Calu3 (cell line): Measurements from ENCODE around the gene EPX. TPM values are rescaled to one million over a fixed set of nuclear protein-coding genes. Genes with fewer than 3 reads are reported as not detected.

Experiments
- BruUV-seq: library from RNA; stranded (reverse); fragments of 400-500 nt; replicated peaks from 2 replicates; lab custom pipeline; 2021; lab: Mats Ljungman, UMichigan
- CTCF ChIA-PET: fragments of 300-600 bp; sonication (Branson Sonifier 250); formaldehyde crosslinking; loops from one replicate; lab custom pipeline; 2022; ENCODE audit warnings: antibody characterized with exemption; lab: Charles Lee
- DNase-seq: peaks from one replicate; pipeline ENCODE4 v3.0.0; 2022
- H3K27ac Mint-ChIP-seq: one replicate; pipeline ENCODE4 v1.8.0; 2022; ENCODE audit warnings: mixed read lengths; ENCODE audit not compliant: unreplicated experiment
- H3K27me3 Mint-ChIP-seq: one replicate; pipeline ENCODE4 v1.8.0; 2022; ENCODE audit warnings: mixed read lengths; ENCODE audit not compliant: unreplicated experiment
- H3K36me3 Mint-ChIP-seq: one replicate; pipeline ENCODE4 v1.8.0; 2022; ENCODE audit warnings: mild to moderate bottlenecking, moderate library complexity, mixed read lengths; ENCODE audit not compliant: insufficient read depth, unreplicated experiment
- H3K4me1 Mint-ChIP-seq: one replicate; pipeline ENCODE4 v1.8.0; 2022; ENCODE audit warnings: mild to moderate bottlenecking, low read depth, mixed read lengths; ENCODE audit not compliant: unreplicated experiment
- H3K4me3 Mint-ChIP-seq: one replicate; pipeline ENCODE4 v1.8.0; 2022; ENCODE audit warnings: mild to moderate bottlenecking, low read depth, moderate library complexity, mixed read lengths; ENCODE audit not compliant: unreplicated experiment
- H3K9me3 Mint-ChIP-seq: one replicate; pipeline ENCODE4 v1.8.0; 2022; ENCODE audit warnings: low read depth, mixed read lengths; ENCODE audit not compliant: unreplicated experiment
- intact Hi-C: fragments of 100-400 bp; cut with micrococcal nuclease; formaldehyde crosslinking; loops from one replicate; pipeline ENCODE4 v1.10.0; 2022; ENCODE audit not compliant: unreplicated experiment
- total RNA-seq: library from RNA; stranded (reverse); gene quantifications from 2 replicates; pipeline ENCODE4 v1.2.3, GENCODE V29; 2022
- TF ChIP-seq, protein P1 (sequence below): fragments of 200-600 bp; IDR thresholded peaks from one replicate; pipeline ENCODE4 v1.8.0; 2022; ENCODE audit warnings: antibody characterized with exemption; ENCODE audit not compliant: unreplicated experiment

The EPX gene
- total RNA-seq, 1 experiment from 2014 or later: not detected

- H3K4me1 Mint-ChIP-seq: no peaks in the 10 kb centered on the region
- no peaks in the 10 kb centered on the region for H3K9me3 Mint-ChIP-seq
- no TSS peak for BruUV-seq
- TF ChIP-seq, protein P1, sequence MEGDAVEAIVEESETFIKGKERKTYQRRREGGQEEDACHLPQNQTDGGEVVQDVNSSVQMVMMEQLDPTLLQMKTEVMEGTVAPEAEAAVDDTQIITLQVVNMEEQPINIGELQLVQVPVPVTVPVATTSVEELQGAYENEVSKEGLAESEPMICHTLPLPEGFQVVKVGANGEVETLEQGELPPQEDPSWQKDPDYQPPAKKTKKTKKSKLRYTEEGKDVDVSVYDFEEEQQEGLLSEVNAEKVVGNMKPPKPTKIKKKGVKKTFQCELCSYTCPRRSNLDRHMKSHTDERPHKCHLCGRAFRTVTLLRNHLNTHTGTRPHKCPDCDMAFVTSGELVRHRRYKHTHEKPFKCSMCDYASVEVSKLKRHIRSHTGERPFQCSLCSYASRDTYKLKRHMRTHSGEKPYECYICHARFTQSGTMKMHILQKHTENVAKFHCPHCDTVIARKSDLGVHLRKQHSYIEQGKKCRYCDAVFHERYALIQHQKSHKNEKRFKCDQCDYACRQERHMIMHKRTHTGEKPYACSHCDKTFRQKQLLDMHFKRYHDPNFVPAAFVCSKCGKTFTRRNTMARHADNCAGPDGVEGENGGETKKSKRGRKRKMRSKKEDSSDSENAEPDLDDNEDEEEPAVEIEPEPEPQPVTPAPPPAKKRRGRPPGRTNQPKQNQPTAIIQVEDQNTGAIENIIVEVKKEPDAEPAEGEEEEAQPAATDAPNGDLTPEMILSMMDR: no peak
- H3K4me3 Mint-ChIP-seq: no peak overlapping the region
- intact Hi-C loops: no loop called here
- CTCF ChIA-PET: no interaction called here
- no peak overlapping the region for H3K27ac Mint-ChIP-seq
- no peaks in the 10 kb centered on the region for H3K36me3 Mint-ChIP-seq
- DNase-seq: no peak
- peaks cover 88% of the 10 kb centered on the region for H3K27me3 Mint-ChIP-seq
These were observed 42.1 kb upstream of the EPX start for GRCh38 chr17:58150394-58150793.

DNA sequence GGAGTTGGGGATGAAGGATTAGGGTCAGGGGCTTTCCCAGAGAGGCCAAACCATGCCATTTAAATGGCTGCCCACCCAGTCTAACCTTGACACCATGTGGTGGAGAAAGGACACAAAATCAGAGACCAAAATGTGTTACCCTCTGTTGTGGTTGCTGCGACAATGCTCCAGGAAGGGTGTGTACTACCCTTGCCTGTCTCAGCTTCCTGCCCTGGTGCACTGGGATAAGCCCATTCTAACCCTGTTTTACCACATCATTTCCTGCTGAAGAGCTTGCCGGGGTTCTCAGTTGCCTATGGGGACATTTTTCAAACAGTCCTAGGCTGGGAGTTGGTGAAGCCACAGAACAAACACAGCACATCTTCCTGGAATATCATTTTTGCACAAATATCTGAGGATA, 39.5 kb upstream of the EPX start:
- CTCF ChIA-PET: no interaction called here
- H3K36me3 Mint-ChIP-seq: no peaks in the 10 kb centered on the region
- intact Hi-C loops: no loop called here
- TF ChIP-seq, protein P1: no peak
- BruUV-seq: no TSS peak
- peaks cover 83% of the 10 kb centered on the region for H3K27me3 Mint-ChIP-seq
- no peaks in the 10 kb centered on the region for H3K9me3 Mint-ChIP-seq
- no peak overlapping the region for H3K4me3 Mint-ChIP-seq
- no peak for DNase-seq
- no peaks in the 10 kb centered on the region for H3K4me1 Mint-ChIP-seq
- H3K27ac Mint-ChIP-seq: no peak overlapping the region

DNA sequence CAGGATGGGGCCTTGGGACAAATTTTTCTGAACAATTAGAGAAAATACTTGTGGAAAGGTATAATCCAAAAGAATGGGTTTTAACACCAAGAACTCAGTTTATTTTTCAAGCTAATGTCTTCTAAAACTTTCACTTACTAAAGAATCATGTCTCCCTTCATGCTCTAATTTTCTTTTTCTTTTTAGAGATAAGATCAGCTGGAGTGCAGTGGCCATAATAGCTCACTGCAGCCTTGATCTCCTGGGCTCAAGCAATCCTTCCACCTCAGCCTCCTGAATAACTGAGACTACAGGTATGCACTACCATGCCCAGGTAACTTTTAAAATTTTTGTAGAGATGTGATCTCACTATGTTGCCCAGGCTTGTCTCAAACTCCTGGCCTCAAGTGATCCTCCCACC, 38.9 kb upstream of the EPX start:
- TF ChIP-seq, protein P1: no peak
- Mint-ChIP-seq H3K9me3 (no peaks in the 10 kb centered on the region), H3K4me1 (no peaks in the 10 kb centered on the region), H3K27ac (no peak overlapping the region), H3K36me3 (no peaks in the 10 kb centered on the region), H3K4me3 (no peak overlapping the region), H3K27me3 (peaks cover 78% of the 10 kb centered on the region)
- CTCF ChIA-PET: no interaction called here
- BruUV-seq: no TSS peak
- no peak for DNase-seq
- intact Hi-C loops: no loop called here

- Mint-ChIP-seq H3K4me3 (peak overlapping the region; percentile 18), H3K36me3 (no peaks in the 10 kb centered on the region), H3K27ac (no peak overlapping the region), H3K9me3 (no peaks in the 10 kb centered on the region), H3K27me3 (peaks cover 80% of the 10 kb centered on the region), H3K4me1 (no peaks in the 10 kb centered on the region)
- CTCF ChIA-PET: no interaction called here
- intact Hi-C loops: no loop called here
- DNase-seq: no peak
- TF ChIP-seq, protein P1: no peak
- no TSS peak for BruUV-seq
These were observed 35.4 kb upstream of the EPX start for GRCh38 chr17:58156839-58157803.
